ENCODE measurements around the gene AKR1C1. TPM values are rescaled to one million over a fixed set of nuclear protein-coding genes. Genes with fewer than 3 reads are reported as not detected.

The AKR1C1 gene
- total RNA-seq, 1 experiment from 2014 or later = 1.9 TPM

DNA sequence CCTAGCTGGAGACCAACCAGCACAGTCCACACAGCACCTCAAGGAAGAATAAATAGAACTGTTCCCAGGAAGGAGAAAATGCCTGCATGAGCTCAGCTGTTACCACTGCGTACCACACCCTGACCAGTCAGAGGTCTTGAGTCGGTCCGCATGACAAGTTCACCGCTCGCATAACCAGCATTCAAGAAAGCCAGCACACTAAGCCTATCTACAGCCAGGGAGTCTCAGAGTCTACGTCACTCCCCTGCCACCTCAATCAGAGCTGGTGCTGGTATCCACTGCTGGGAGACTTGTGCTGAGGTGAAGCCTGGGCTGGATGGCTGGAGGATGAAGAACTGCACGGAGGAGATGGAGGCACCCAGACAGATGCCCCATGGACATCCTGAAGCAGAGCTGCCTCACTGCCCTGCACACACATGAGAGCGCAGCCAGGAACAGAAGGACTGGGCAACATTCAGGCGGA, 19.6 kb downstream of the AKR1C1 start:
- H3K9ac ChIP-seq (ENCODE audit: extremely low read depth, insufficient read length, low read length) = no peak overlapping the region
- H4K91ac ChIP-seq (ENCODE audit: insufficient read length, low read depth, low read length) = no peak overlapping the region
- no peak overlapping the region for H3K4me3 Mint-ChIP-seq
- no peaks in the 10 kb centered on the region; the same call in 1 of the 2 replicates for H3K4me1 ChIP-seq (ENCODE audit: insufficient read depth, low read length)
- H3K27me3 Mint-ChIP-seq (ENCODE audit: low read depth) = no peaks in the 10 kb centered on the region; the same call in 1 of the 2 replicates
- no peak overlapping the region for H3K18ac ChIP-seq (ENCODE audit: insufficient read length, low read depth, low read length)
- H3K4me1 Mint-ChIP-seq = peaks cover 10% of the 10 kb centered on the region in 2 experiments
- H3K36me3 Mint-ChIP-seq (ENCODE audit: insufficient read depth in 1 of 3, low read depth in 3 of 3) = no peaks in the 10 kb centered on the region
- no peak overlapping the region for H3K14ac ChIP-seq (ENCODE audit: insufficient read depth, low read length)
- no peak overlapping the region for H3K23ac ChIP-seq (ENCODE audit: insufficient read length, low read depth, low read length)
- peaks cover 10 to 47% of the 10 kb centered on the region in 2 experiments for H3K9me3 Mint-ChIP-seq
- no peak overlapping the region for H3K27ac ChIP-seq (ENCODE audit: insufficient read length, low read depth, low read length)
- H2BK20ac ChIP-seq (ENCODE audit: low read depth, low read length, poor library complexity, severe bottlenecking) = no peak overlapping the region
- H4K5ac ChIP-seq (ENCODE audit: insufficient read length, low read depth, low read length) = no peak overlapping the region
- no peak overlapping the region for H2BK15ac ChIP-seq (ENCODE audit: low read depth, low read length)
- H3K79me1 ChIP-seq (ENCODE audit: insufficient read depth, low read depth, low read length, poor library complexity, severe bottlenecking) = no peaks in the 10 kb centered on the region
- H3K56ac ChIP-seq (ENCODE audit: insufficient read length, low read depth, low read length) = no peak overlapping the region
- no peaks in the 10 kb centered on the region for H3K9me3 ChIP-seq (ENCODE audit: control insufficient read depth, low read depth, low read length)
- H2BK120ac ChIP-seq (ENCODE audit: low read depth, low read length, poor library complexity, severe bottlenecking) = no peak overlapping the region
- H2AFZ ChIP-seq (ENCODE audit: low read length) = no peak overlapping the region
- no CpG with 5 or more reads among the region's 9 CpGs for WGBS (ENCODE audit: extremely low coverage, insufficient read length, low lambda C conversion rate)
- no peak for DNase-seq
- H3K27me3 ChIP-seq (ENCODE audit: insufficient read depth, low read length) = no peaks in the 10 kb centered on the region
- no peak overlapping the region for H3T11ph ChIP-seq (ENCODE audit: low read length)
- no peaks in the 10 kb centered on the region for H3K79me2 ChIP-seq (ENCODE audit: insufficient read depth, low read length)
- no peaks in the 10 kb centered on the region for H3K23me2 ChIP-seq (ENCODE audit: insufficient read length, low read depth, low read length, poor library complexity, severe bottlenecking)
- no peak overlapping the region for H2BK5ac ChIP-seq (ENCODE audit: insufficient read length, low read length)
- no peak overlapping the region for H2BK12ac ChIP-seq (ENCODE audit: insufficient read length, low read depth, low read length)
- no peak overlapping the region for H2AK5ac ChIP-seq (ENCODE audit: insufficient read length, low read length)
- no peaks in the 10 kb centered on the region for H4K20me1 ChIP-seq (ENCODE audit: control insufficient read depth, insufficient read depth, insufficient read length)
- H3K4me2 ChIP-seq (ENCODE audit: insufficient read depth, insufficient read length, low read length) = no peak overlapping the region
- TF ChIP-seq, protein P1, sequence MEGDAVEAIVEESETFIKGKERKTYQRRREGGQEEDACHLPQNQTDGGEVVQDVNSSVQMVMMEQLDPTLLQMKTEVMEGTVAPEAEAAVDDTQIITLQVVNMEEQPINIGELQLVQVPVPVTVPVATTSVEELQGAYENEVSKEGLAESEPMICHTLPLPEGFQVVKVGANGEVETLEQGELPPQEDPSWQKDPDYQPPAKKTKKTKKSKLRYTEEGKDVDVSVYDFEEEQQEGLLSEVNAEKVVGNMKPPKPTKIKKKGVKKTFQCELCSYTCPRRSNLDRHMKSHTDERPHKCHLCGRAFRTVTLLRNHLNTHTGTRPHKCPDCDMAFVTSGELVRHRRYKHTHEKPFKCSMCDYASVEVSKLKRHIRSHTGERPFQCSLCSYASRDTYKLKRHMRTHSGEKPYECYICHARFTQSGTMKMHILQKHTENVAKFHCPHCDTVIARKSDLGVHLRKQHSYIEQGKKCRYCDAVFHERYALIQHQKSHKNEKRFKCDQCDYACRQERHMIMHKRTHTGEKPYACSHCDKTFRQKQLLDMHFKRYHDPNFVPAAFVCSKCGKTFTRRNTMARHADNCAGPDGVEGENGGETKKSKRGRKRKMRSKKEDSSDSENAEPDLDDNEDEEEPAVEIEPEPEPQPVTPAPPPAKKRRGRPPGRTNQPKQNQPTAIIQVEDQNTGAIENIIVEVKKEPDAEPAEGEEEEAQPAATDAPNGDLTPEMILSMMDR (conservative IDR thresholded peaks at IDR 0.05) = no peak
- H3K27ac Mint-ChIP-seq = no peak overlapping the region
- H4K8ac ChIP-seq (replicated peaks; ENCODE audit: insufficient read length, low read depth, low read length) = no peak overlapping the region
- H3K4ac ChIP-seq (ENCODE audit: low read depth, low read length) = no peak overlapping the region

Data from H9 (cell line).